ENCODE results near the gene CARMIL3. TPM values are rescaled to one million over a fixed set of nuclear protein-coding genes. Genes with fewer than 3 reads are reported as not detected.

The CARMIL3 gene
- total RNA-seq, 1 donor from 2014 or later = 0.34 TPM

- no peaks in the 10 kb centered on the region for H3K79me2 ChIP-seq (ENCODE audit: insufficient read depth, low read length)
- H3K27me3 Mint-ChIP-seq (ENCODE audit: low read depth, unreplicated experiment) = no peaks in the 10 kb centered on the region
- H3K27ac ChIP-seq (ENCODE audit: low read depth, low read length) = no peak overlapping the region
- no peaks in the 10 kb centered on the region for H3K27me3 ChIP-seq (ENCODE audit: insufficient read depth, low read length)
- H2AFZ ChIP-seq (ENCODE audit: low read depth, low read length) = no peak overlapping the region
- DNase-seq (ENCODE audit: low read depth) (no peak), FAIRE-seq (no peak)
- H3K36me3 Mint-ChIP-seq (ENCODE audit: low read depth, unreplicated experiment) = peaks cover 27% of the 10 kb centered on the region
- no peaks in the 10 kb centered on the region for H4K20me1 ChIP-seq (ENCODE audit: insufficient read depth, low read length)
- H3K4me2 ChIP-seq (ENCODE audit: low read length) = no peak overlapping the region
- H3K36me3 ChIP-seq (ENCODE audit: insufficient read depth, low read length) = no peaks in the 10 kb centered on the region
- no peaks in the 10 kb centered on the region for H3K9me3 Mint-ChIP-seq (ENCODE audit: unreplicated experiment)
- H3K4me3 ChIP-seq (ENCODE audit: insufficient read depth, low read depth, low read length) = no peak overlapping the region
- TF ChIP-seq CTCF (IDR thresholded peaks at IDR 0.05; ENCODE audit: insufficient read depth, low read depth, low read length) = no peak
- no peak for TF ChIP-seq EZH2 (IDR thresholded peaks at IDR 0.05; ENCODE audit: insufficient read depth, low read length)
- H3K4me3 Mint-ChIP-seq (ENCODE audit: unreplicated experiment) = no peak overlapping the region
- no peaks in the 10 kb centered on the region for H3K9me3 ChIP-seq (ENCODE audit: insufficient read depth, low read depth, low read length)
- H3K4me1 Mint-ChIP-seq (ENCODE audit: low read depth, unreplicated experiment) = peaks cover 3% of the 10 kb centered on the region
- H3K27ac Mint-ChIP-seq (ENCODE audit: unreplicated experiment) = no peak overlapping the region
- H3K9ac ChIP-seq (ENCODE audit: low read length) = no peak overlapping the region
- no peaks in the 10 kb centered on the region for H3K4me1 ChIP-seq (ENCODE audit: insufficient read depth, low read length)
These were observed 55.0 kb downstream of the CARMIL3 start for GRCh38 chr14:24106672-24107271.

GRCh38 chr14:24108336-24108874 lies 56.6 kb downstream of the CARMIL3 start:
- H3K9me3 ChIP-seq (ENCODE audit: insufficient read depth, low read depth, low read length) = no peaks in the 10 kb centered on the region
- Mint-ChIP-seq H3K4me3 (ENCODE audit: unreplicated experiment) (no peak overlapping the region), H3K27me3 (ENCODE audit: low read depth, unreplicated experiment) (no peaks in the 10 kb centered on the region), H3K27ac (ENCODE audit: unreplicated experiment) (peak overlapping the region; percentile 0), H3K36me3 (ENCODE audit: low read depth, unreplicated experiment) (peaks cover 16% of the 10 kb centered on the region), H3K4me1 (ENCODE audit: low read depth, unreplicated experiment) (peaks cover 3% of the 10 kb centered on the region), H3K9me3 (ENCODE audit: unreplicated experiment) (no peaks in the 10 kb centered on the region)
- TF ChIP-seq CTCF (IDR thresholded peaks at IDR 0.05; ENCODE audit: insufficient read depth, low read depth, low read length) (no peak), EZH2 (IDR thresholded peaks at IDR 0.05; ENCODE audit: insufficient read depth, low read length) (no peak)
- H4K20me1 ChIP-seq (ENCODE audit: insufficient read depth, low read length) = no peaks in the 10 kb centered on the region
- H3K9ac ChIP-seq (ENCODE audit: low read length) = no peak overlapping the region
- DNase-seq (ENCODE audit: low read depth) = no peak
- H3K4me3 ChIP-seq (ENCODE audit: insufficient read depth, low read depth, low read length) = no peak overlapping the region
- peaks cover 2% of the 10 kb centered on the region for H3K4me1 ChIP-seq (ENCODE audit: insufficient read depth, low read length)
- H3K27ac ChIP-seq (ENCODE audit: low read depth, low read length) = no peak overlapping the region
- no peak overlapping the region for H3K4me2 ChIP-seq (ENCODE audit: low read length)
- no peaks in the 10 kb centered on the region for H3K79me2 ChIP-seq (ENCODE audit: insufficient read depth, low read length)
- no peaks in the 10 kb centered on the region for H3K27me3 ChIP-seq (ENCODE audit: insufficient read depth, low read length)
- FAIRE-seq = peak; percentile 39
- no peaks in the 10 kb centered on the region for H3K36me3 ChIP-seq (ENCODE audit: insufficient read depth, low read length)
- H2AFZ ChIP-seq (ENCODE audit: low read depth, low read length) = peak overlapping the region; percentile 7

- Mint-ChIP-seq H3K27ac (ENCODE audit: unreplicated experiment) (no peak overlapping the region), H3K4me1 (ENCODE audit: low read depth, unreplicated experiment) (peaks cover 3% of the 10 kb centered on the region), H3K27me3 (ENCODE audit: low read depth, unreplicated experiment) (no peaks in the 10 kb centered on the region), H3K4me3 (ENCODE audit: unreplicated experiment) (no peak overlapping the region), H3K36me3 (ENCODE audit: low read depth, unreplicated experiment) (peaks cover 2% of the 10 kb centered on the region), H3K9me3 (ENCODE audit: unreplicated experiment) (no peaks in the 10 kb centered on the region)
- H3K4me1 ChIP-seq (ENCODE audit: insufficient read depth, low read length) = peaks cover 5% of the 10 kb centered on the region
- no peaks in the 10 kb centered on the region for H3K9me3 ChIP-seq (ENCODE audit: insufficient read depth, low read depth, low read length)
- no peak for FAIRE-seq
- no peak overlapping the region for H2AFZ ChIP-seq (ENCODE audit: low read depth, low read length)
- no peaks in the 10 kb centered on the region for H4K20me1 ChIP-seq (ENCODE audit: insufficient read depth, low read length)
- H3K9ac ChIP-seq (ENCODE audit: low read length) = no peak overlapping the region
- TF ChIP-seq CTCF (IDR thresholded peaks at IDR 0.05; ENCODE audit: insufficient read depth, low read depth, low read length) (no peak), EZH2 (IDR thresholded peaks at IDR 0.05; ENCODE audit: insufficient read depth, low read length) (no peak)
- H3K27ac ChIP-seq (ENCODE audit: low read depth, low read length) = no peak overlapping the region
- H3K4me2 ChIP-seq (ENCODE audit: low read length) = no peak overlapping the region
- H3K27me3 ChIP-seq (ENCODE audit: insufficient read depth, low read length) = no peaks in the 10 kb centered on the region
- DNase-seq (ENCODE audit: low read depth) = no peak
- H3K79me2 ChIP-seq (ENCODE audit: insufficient read depth, low read length) = no peaks in the 10 kb centered on the region
- H3K4me3 ChIP-seq (ENCODE audit: insufficient read depth, low read depth, low read length) = no peak overlapping the region
- no peaks in the 10 kb centered on the region for H3K36me3 ChIP-seq (ENCODE audit: insufficient read depth, low read length)
These were observed 58.3 kb downstream of the CARMIL3 start for GRCh38 chr14:24110060-24110459.

All from astrocyte (in vitro differentiated cells and primary cell).